T-helper 2 cell treated with Interferon-gamma antibody and Interleukin-4, amounts not matched to agents 5 μg/mL and 100 μg/mL, for 36 hours (primary cell): ENCODE measurements around the gene GPRC5C.
"Not testable (repeated sequence)": the region's sequence is repeated elsewhere in the genome, so short reads cannot be mapped to it uniquely, and the experiment has no call there.

ENCODE experiments used
- DNase-seq: peaks from one replicate; pipeline ENCODE4 v3.0.0; 2021; ENCODE audit warnings: low spot score
- H3K27ac Mint-ChIP-seq: one replicate; pipeline ENCODE4 v1.8.0; 2021; ENCODE audit warnings: mild to moderate bottlenecking, mixed read lengths
- H3K27me3 Mint-ChIP-seq: one replicate; pipeline ENCODE4 v1.8.0; 2021; ENCODE audit warnings: low read depth, mixed read lengths
- H3K36me3 Mint-ChIP-seq: one replicate; pipeline ENCODE4 v1.8.0; 2021; ENCODE audit warnings: low read depth, mixed read lengths
- H3K4me1 Mint-ChIP-seq: one replicate; pipeline ENCODE4 v1.8.0; 2021; ENCODE audit warnings: low read depth, mixed read lengths
- H3K4me3 Mint-ChIP-seq: one replicate; pipeline ENCODE4 v1.8.0; 2022; ENCODE audit warnings: mild to moderate bottlenecking, moderate library complexity, mixed read lengths
- H3K9me3 Mint-ChIP-seq: one replicate; pipeline ENCODE4 v1.8.0; 2021; ENCODE audit warnings: mixed read lengths

GPRC5C gene

DNA sequence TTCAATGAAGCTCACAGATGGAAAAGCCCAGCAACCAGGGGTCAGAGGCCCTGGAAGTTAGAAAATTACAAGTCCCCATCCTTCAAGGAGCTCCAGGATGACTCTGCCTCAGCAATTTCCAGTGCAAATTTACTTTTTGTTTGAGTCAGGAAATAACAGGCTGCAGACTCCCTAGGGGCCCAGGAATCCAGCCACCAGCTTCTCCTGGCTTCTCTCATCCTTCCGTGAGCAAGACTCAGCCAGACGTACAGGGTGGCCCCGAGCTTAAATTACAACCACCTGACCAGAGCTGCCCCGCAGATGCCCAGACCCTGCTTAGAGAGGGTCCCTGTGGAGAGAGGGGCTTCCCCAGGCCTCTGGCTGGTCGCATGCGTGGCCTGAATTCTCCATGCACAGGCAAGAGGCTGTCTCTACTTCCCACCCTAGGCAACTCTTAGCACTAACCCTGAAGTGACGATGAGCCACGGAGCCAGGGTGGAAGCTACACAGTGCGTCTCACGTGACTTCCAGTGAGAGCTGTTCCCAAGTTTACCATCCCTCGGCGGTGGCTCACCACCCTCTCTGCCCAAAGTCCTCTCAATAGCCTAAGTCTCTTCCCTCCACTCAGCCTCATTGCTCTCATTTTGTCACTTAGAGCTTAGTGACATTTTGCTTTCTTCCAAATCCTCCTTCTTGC is 37.5 kb upstream of the GPRC5C start:
- Mint-ChIP-seq H3K27me3 (peaks cover 2% of the 10 kb centered on the region), H3K4me3 (no peak overlapping the region), H3K27ac (no peak overlapping the region), H3K9me3 (no peaks in the 10 kb centered on the region), H3K4me1 (no peaks in the 10 kb centered on the region), H3K36me3 (no peaks in the 10 kb centered on the region)
- no peak for DNase-seq

DNA sequence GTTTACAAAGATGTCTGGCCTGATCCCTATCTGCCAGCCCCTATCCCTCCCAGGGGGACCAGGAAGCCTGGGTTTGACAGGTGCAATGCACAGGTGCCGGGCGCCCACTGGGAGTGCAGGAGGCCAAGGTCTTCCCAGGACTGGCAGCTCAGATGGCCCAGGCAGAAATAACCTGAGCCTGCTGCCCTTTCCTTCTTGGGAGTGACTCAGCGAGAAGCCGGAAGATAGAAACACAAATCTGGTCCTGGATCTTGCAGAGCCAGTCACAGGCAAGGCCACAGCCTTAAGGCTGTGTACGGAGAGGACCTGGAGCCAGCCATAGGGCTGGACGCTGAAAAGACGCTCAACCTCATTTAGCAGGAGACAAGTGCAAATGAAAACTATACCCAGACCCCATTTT is 36.9 kb upstream of the GPRC5C start:
- DNase-seq, result no peak
- Mint-ChIP-seq H3K36me3 (no peaks in the 10 kb centered on the region), H3K4me3 (no peak overlapping the region), H3K27me3 (peaks cover 2% of the 10 kb centered on the region), H3K4me1 (no peaks in the 10 kb centered on the region), H3K27ac (no peak overlapping the region), H3K9me3 (no peaks in the 10 kb centered on the region)

DNA sequence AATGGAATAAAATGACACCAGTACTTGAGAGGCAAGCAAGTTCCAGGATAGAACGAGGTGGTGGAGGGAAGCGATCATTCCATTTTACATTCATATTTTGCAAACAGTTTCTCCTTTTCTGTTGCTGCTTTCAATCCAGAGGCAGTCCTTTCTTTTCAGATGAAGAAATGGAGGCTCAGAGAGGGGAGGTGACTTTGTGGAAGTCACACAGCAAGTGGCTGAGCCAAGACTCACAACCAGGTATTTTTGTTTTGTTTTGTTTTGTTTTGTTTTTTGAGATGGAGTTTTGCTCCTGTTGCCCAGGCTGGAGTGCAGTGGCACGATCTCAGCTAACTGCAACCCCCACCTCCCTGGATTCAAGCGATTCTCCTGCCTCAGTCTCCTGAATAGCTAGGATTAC is 35.3 kb upstream of the GPRC5C start:
- peaks cover under 1% of the 10 kb centered on the region for H3K27me3 Mint-ChIP-seq
- no peak overlapping the region for H3K4me3 Mint-ChIP-seq
- no peak overlapping the region for H3K27ac Mint-ChIP-seq
- no peaks in the 10 kb centered on the region for H3K9me3 Mint-ChIP-seq
- H3K4me1 Mint-ChIP-seq, result no peaks in the 10 kb centered on the region
- DNase-seq, result no peak
- no peaks in the 10 kb centered on the region for H3K36me3 Mint-ChIP-seq

DNA sequence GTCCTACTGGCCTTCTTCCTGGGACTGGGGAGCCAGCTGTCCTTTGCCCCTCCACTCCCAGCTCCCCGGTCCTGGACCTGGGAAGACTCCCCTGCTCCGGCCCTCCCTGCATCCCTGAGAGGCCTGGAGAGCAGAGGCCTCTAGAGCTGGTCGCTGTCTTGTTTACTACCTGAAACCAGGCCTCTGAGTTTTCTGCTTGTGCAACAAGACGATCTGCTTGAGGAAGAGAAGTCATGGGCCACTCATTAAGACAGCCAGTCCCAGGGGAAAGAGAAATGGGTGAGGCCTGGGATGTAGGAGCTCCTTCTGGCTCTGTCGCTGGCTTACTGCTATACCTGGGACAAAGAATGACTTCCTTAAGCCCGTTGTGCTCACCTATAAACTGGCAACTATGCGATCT is 29.8 kb upstream of the GPRC5C start:
- Mint-ChIP-seq H3K27ac (no peak overlapping the region), H3K4me1 (no peaks in the 10 kb centered on the region), H3K4me3 (no peak overlapping the region), H3K9me3 (no peaks in the 10 kb centered on the region), H3K27me3 (peaks cover 2% of the 10 kb centered on the region), H3K36me3 (no peaks in the 10 kb centered on the region)
- no peak for DNase-seq

DNA sequence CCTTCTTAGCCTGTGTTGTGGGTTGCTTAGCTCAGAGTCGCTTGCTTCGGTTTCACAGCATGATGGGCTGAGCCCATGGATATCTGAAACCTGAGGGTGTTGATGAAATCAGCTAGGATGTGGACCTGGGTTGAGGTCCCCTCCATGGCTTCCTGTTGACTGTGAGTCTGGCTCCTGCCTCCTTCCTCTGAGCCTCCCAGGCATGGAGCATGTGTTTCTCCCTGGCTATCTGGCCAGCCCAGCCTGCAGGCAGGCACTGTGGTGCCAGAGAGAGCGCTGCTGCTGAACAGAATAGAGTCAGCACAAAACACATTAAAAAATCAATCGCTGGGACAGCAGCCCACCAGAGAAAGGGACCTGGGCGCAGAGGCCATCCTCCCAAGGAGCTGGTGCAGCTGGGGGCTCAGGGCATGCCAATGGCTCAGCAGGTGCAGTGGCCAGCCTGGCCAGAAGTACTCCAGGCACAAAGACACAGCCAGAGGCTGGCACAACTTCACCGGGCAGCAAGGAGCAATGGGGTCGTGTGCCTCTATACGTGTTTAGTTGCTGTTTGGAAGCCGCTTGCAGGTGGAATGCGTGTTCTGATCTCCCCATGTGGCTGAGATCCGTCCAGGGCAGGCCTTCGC is 28.3 kb upstream of the GPRC5C start:
- H3K9me3 Mint-ChIP-seq, result no peaks in the 10 kb centered on the region

DNA sequence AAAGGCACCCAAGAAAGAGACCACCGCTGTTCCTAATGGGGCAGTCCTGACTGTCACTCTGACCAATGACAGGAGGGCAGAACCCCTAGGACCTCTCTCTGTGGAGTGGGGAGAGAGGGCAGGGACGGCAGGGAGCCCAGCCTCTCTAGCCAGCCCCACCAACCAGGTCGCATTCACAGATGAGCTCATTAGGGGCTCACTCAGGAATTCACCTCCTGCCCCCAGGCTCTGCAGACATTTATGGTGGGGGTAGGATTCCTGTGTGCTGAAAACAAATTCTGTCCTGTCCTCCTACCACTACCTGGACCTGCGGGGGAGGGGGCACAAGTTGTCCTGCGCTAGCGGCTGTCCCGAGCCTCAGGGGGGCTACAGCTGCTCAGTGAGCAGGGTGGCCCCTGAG is 27.7 kb upstream of the GPRC5C start:
- no peaks in the 10 kb centered on the region for H3K36me3 Mint-ChIP-seq
- DNase-seq, result no peak
- H3K9me3 Mint-ChIP-seq, result no peaks in the 10 kb centered on the region
- peaks cover 2% of the 10 kb centered on the region for H3K27me3 Mint-ChIP-seq
- no peaks in the 10 kb centered on the region for H3K4me1 Mint-ChIP-seq
- no peak overlapping the region for H3K27ac Mint-ChIP-seq
- no peak overlapping the region for H3K4me3 Mint-ChIP-seq

More for the DNA sequence above, 28.3 kb upstream of the GPRC5C start:
- Mint-ChIP-seq H3K36me3 (no peaks in the 10 kb centered on the region), H3K27ac (no peak overlapping the region), H3K27me3 (peaks cover 2% of the 10 kb centered on the region), H3K4me1 (no peaks in the 10 kb centered on the region), H3K4me3 (no peak overlapping the region)
- DNase-seq, result no peak

DNA sequence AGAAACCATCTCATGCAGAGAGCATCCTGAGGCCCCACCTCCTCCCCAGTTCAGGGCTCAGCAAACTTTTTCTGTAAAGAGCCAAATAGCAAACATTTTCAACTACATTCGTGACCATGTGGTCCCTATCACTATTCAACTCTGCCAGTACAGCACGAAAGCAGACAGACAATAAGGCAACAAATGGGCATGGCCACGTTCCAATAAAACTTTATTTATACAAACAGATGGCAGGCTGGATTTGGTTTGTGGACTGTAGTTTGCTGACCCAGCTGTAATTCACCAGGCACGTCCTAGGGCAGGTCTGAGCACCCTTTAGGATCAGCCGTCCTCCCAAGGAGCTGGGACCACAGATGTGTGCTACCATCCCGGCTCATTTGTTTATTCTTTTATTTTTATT is 27.1 kb upstream of the GPRC5C start:
- Mint-ChIP-seq H3K27ac (no peak overlapping the region), H3K4me1 (no peaks in the 10 kb centered on the region), H3K4me3 (no peak overlapping the region), H3K36me3 (no peaks in the 10 kb centered on the region), H3K27me3 (peaks cover 2% of the 10 kb centered on the region), H3K9me3 (no peaks in the 10 kb centered on the region)
- no peak for DNase-seq

DNA sequence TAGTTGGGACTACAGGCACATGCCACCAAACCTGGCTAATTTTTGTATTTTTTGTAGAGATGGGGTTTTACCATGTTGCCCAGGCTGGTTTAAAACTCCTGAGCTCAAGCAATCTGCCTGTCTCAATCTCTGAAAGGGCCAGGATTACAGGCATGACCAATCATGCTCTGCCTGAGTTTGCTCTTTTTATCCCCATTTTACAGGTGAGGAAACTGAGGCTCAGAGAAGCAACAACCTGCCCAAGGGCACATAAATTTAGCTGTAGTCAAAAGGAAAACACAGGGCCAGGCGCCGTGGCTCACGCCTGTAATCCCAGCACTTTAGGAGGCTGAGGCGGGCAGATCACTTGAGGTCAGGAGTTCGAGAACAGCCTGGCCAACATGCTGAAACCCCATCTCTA is 26.6 kb upstream of the GPRC5C start:
- not testable (repeated sequence) for H3K9me3 Mint-ChIP-seq, H3K4me1 Mint-ChIP-seq, H3K36me3 Mint-ChIP-seq, DNase-seq, H3K27me3 Mint-ChIP-seq, H3K4me3 Mint-ChIP-seq, H3K27ac Mint-ChIP-seq

DNA sequence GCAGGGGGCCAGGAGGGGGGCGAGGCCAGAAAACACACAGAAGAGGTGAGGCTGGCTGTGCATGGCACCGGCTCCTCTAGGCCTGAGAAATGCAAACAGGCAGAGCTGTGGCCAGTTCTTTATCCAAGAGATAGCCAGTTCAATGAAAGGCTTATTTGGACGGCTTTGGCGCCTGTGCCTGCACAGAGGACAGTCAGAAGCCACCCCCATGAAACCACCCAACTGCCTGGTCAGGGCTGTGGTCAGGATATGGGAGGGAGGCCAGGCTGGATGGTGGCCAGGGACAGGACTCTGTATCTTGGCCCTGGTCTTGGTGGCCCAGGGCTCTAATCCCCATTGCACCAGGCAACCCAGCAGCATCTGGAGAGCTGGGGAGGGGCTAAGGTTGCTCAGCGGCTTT is 24.5 kb upstream of the GPRC5C start:
- Mint-ChIP-seq H3K9me3 (no peaks in the 10 kb centered on the region), H3K27me3 (no peaks in the 10 kb centered on the region), H3K27ac (no peak overlapping the region), H3K4me1 (no peaks in the 10 kb centered on the region), H3K4me3 (no peak overlapping the region), H3K36me3 (no peaks in the 10 kb centered on the region)
- DNase-seq, result no peak

DNA sequence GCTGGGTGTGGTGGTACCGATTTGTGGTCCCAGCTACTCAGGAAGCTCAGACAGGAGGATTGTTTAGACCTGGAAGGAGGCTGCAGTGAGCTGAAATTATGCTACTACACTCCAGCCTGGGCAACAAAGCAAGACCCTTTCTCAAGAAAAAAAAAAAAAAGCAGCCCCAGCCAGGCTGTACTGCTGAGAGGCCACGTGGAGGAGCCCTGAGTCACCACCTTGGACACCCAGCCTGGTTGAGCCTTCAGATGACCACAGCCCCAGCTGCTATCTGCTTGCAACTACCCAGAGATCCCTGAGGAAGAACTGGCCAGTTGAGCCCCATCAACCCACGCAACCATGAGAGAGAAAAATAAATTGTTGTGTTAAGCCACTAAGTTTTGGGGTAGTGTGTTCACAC is 23.6 kb upstream of the GPRC5C start:
- H3K27me3 Mint-ChIP-seq, result no peaks in the 10 kb centered on the region

DNA sequence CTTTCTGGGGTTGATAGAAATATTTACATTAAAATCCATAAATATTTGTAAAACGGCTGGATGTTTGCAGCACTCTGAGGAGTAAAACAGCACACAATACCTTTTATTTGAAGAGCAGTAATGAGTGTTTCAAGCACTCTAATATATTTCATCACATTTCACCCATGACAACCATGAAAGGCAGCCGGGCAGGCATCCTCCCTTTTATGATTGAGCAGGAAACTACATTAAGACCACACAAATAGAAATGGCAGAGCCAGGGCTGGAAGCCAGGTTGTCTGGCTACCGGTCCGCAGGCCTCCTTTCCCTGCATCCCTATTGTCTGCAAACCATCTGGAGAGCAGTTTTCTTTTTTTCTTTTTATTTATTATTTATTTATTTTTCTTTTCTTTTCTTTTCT is 23.1 kb upstream of the GPRC5C start:
- DNase-seq, result no peak
- H3K4me1 Mint-ChIP-seq, result no peaks in the 10 kb centered on the region
- no peak overlapping the region for H3K27ac Mint-ChIP-seq
- H3K9me3 Mint-ChIP-seq, result no peaks in the 10 kb centered on the region
- no peaks in the 10 kb centered on the region for H3K36me3 Mint-ChIP-seq
- no peak overlapping the region for H3K4me3 Mint-ChIP-seq
- no peaks in the 10 kb centered on the region for H3K27me3 Mint-ChIP-seq

More for the DNA sequence above, 23.6 kb upstream of the GPRC5C start:
- Mint-ChIP-seq H3K9me3 (no peaks in the 10 kb centered on the region), H3K4me1 (no peaks in the 10 kb centered on the region), H3K4me3 (no peak overlapping the region), H3K36me3 (no peaks in the 10 kb centered on the region), H3K27ac (no peak overlapping the region)
- DNase-seq, result no peak

DNA sequence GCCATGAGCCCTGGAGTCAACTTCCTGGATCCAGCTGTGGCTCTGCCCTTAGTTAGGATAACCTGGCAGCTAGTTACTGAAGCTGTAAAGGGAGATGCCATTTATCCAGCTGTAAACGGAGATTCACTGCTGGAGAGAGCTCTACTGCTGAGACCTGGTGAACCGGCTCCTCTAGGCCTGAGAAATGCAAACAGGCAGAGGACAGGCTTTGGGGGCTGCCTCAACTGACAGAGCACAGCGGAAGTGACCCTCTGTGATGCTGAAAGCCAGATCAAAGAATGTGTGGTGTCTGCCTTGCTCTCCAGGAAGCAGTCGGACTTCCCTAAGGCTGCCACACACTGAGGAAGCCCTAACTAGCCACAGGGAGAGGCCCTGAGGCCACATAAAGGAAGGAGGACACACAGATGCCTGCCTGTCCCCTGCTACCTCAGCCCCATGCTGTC is 21.9 kb upstream of the GPRC5C start:
- Mint-ChIP-seq H3K27me3 (no peaks in the 10 kb centered on the region), H3K9me3 (no peaks in the 10 kb centered on the region), H3K36me3 (no peaks in the 10 kb centered on the region), H3K4me3 (no peak overlapping the region), H3K4me1 (no peaks in the 10 kb centered on the region), H3K27ac (no peak overlapping the region)
- no peak for DNase-seq

DNA sequence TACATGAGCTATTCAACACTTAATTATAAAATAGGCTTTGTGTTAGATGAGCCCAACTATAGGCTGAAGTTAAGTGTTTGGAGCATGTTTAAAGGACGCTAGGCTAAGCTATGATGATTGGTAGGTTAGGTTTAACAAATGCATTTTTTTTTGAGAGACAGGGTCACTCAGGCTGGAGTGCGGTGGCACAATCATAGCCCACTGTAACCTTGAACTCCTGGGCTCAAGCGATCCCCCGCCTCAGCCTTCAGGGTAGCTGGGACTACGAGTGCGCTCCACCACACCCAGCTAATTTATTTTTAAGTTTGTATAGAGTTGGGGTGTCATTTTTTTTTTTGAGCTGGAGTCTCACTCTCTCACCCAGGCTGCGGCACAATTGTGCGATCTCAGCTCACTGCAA is 19.3 kb upstream of the GPRC5C start:
- DNase-seq, result no peak
- H3K27ac Mint-ChIP-seq, result no peak overlapping the region
- H3K27me3 Mint-ChIP-seq, result no peaks in the 10 kb centered on the region
- no peaks in the 10 kb centered on the region for H3K4me1 Mint-ChIP-seq
- no peaks in the 10 kb centered on the region for H3K36me3 Mint-ChIP-seq
- H3K9me3 Mint-ChIP-seq, result no peaks in the 10 kb centered on the region
- H3K4me3 Mint-ChIP-seq, result no peak overlapping the region

DNA sequence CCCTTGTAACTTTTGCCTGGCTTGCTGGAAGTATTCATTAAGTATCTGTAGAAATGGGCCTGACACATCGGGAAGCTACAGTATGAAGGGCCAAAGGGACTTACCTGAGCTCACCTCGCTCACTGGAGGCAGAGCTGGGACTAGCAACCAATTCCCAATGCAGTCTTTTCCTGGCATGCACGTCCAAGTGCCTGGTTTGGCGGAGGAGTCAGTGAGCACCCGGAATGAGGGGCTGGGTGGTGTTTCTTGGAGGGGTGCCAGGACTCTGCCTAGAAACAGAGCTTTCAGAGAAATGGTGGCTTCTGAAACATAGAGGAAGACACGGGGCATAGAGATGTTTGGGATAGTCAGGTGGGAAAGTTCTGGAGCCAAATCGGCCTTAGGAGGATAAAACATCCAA is 18.4 kb upstream of the GPRC5C start:
- Mint-ChIP-seq H3K4me3 (no peak overlapping the region), H3K4me1 (no peaks in the 10 kb centered on the region)

DNA sequence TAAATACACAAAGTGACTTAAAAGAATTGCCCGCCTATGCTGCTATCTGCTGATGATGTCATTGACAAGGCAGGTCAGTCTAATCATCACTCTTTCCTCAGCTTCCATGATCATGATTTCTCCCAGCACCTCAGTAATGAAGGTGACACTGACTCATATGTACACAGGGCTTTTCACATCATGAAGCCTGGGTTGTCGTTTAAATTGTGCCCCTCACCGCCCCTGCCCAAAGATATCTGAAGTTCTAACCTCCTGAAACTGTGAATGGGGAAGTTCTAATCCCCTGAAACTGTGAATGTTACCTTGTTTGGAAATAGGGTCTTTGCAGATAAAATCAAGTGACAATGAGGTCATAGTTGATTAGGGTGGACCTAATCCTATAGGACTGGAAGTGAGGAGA is 17.4 kb upstream of the GPRC5C start:
- no peak overlapping the region for H3K4me3 Mint-ChIP-seq
- no peaks in the 10 kb centered on the region for H3K36me3 Mint-ChIP-seq
- no peaks in the 10 kb centered on the region for H3K9me3 Mint-ChIP-seq
- no peaks in the 10 kb centered on the region for H3K27me3 Mint-ChIP-seq
- H3K4me1 Mint-ChIP-seq, result no peaks in the 10 kb centered on the region
- H3K27ac Mint-ChIP-seq, result no peak overlapping the region
- DNase-seq, result no peak

More for the DNA sequence above, 18.4 kb upstream of the GPRC5C start:
- Mint-ChIP-seq H3K36me3 (no peaks in the 10 kb centered on the region), H3K27me3 (no peaks in the 10 kb centered on the region), H3K9me3 (no peaks in the 10 kb centered on the region), H3K27ac (no peak overlapping the region)
- DNase-seq, result no peak
